ENCODE data around the gene SNRPB2. TPM values are rescaled to one million over a fixed set of nuclear protein-coding genes. Genes with fewer than 3 reads are reported as not detected.

Gene SNRPB2
- total RNA-seq, 1 donor from 2014 or later = 68.3 TPM

DNA sequence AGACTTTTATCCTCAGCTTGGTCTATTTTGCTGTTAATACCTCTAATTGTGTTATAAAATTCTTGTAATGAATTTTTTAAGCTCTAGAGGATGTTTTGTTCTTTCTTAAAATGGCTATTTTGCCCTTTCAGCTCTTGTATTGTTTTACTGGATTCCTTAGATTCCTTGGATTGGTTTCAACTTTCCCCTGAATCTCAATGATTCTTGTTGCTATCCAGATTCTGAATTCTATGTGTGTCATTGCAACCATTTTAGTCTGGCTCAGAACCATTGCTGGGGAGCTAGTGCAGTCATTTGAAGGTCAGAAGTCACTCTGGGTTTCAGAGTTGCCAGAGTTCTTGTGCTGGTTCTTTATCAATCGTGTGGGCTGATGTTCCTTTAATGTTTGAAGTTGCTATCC is 55.4 kb downstream of the SNRPB2 start:
- H3K4me1 Mint-ChIP-seq (ENCODE audit: unreplicated experiment) = no peaks in the 10 kb centered on the region
- TF ChIP-seq, protein P1, sequence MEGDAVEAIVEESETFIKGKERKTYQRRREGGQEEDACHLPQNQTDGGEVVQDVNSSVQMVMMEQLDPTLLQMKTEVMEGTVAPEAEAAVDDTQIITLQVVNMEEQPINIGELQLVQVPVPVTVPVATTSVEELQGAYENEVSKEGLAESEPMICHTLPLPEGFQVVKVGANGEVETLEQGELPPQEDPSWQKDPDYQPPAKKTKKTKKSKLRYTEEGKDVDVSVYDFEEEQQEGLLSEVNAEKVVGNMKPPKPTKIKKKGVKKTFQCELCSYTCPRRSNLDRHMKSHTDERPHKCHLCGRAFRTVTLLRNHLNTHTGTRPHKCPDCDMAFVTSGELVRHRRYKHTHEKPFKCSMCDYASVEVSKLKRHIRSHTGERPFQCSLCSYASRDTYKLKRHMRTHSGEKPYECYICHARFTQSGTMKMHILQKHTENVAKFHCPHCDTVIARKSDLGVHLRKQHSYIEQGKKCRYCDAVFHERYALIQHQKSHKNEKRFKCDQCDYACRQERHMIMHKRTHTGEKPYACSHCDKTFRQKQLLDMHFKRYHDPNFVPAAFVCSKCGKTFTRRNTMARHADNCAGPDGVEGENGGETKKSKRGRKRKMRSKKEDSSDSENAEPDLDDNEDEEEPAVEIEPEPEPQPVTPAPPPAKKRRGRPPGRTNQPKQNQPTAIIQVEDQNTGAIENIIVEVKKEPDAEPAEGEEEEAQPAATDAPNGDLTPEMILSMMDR (conservative IDR thresholded peaks at IDR 0.05) = no peak
- H3K9me3 Mint-ChIP-seq = no peaks in the 10 kb centered on the region
- H3K27me3 Mint-ChIP-seq = peaks cover 15% of the 10 kb centered on the region
- H3K36me3 Mint-ChIP-seq = no peaks in the 10 kb centered on the region
- no peak overlapping the region for H3K27ac Mint-ChIP-seq
- H3K4me3 Mint-ChIP-seq = no peak overlapping the region
- no peak for DNase-seq (ENCODE audit: extremely low spot score, unreplicated experiment)

Other genes starting within 250 kb of the SNRPB2 start
- gene KIF16B, start 156.6 kb upstream of the SNRPB2 start, total RNA-seq (ENCODE audit: low replicate concordance) = 10.3 and 10.4 TPM in 2 replicates
- not detected in 2 replicates for gene OTOR, start 18.3 kb downstream of the SNRPB2 start, total RNA-seq (ENCODE audit: low replicate concordance)

Measured in type B pancreatic cell (in vitro differentiated cells).